HT1080 (cell line): Measurements from ENCODE around the gene TRMT2B. TPM values are rescaled to one million over a fixed set of nuclear protein-coding genes. Genes with fewer than 3 reads are reported as not detected.
"Not testable (repeated sequence)": the region's sequence is repeated elsewhere in the genome, so short reads cannot be mapped to it uniquely, and the experiment has no call there.

Experiments
- DNase-seq: peaks from one replicate; pipeline ENCODE4 v3.0.0-alpha.2; 2015; ENCODE audit warnings: low read depth
- polyA plus RNA-seq, 2 experiments: library from polyadenylated mRNA; depleted of rRNA; stranded (reverse); fragments of >200 nt; gene quantifications; 2 replicates each; pipeline ENCODE4 v1.2.3, GENCODE V29; 2015
- total RNA-seq: library from RNA; depleted of rRNA; stranded (reverse); fragments of >200 nt; shearing (Covaris generic); gene quantifications from 2 replicates; pipeline ENCODE4 v1.2.3, GENCODE V29; 2014; rRNA removed

TRMT2B gene
- total RNA-seq = 20.0 TPM in 2 replicates
- polyA plus RNA-seq (2015; cell fraction: cytosol; rRNA removed) = 16.1 and 18.5 TPM in 2 replicates
- 16.0 and 18.4 TPM in 2 replicates for polyA plus RNA-seq (2015; cell fraction: nucleus; rRNA removed)

GRCh38 chrX:101051549-101052302 is at the start of gene TRMT2B:
TSS of gene TRMT2B (minus strand) at chrX:101052111. CDS start at chrX:101042289, 9,822 bp downstream.
- peak; percentile 79 for DNase-seq

- DNase-seq = peak; percentile 96
Observed at GRCh38 chrX:101097546-101098453, 45.9 kb upstream of the TRMT2B start, which contains the start of gene CENPI. TSS of gene CENPI (plus strand) at chrX:101098204. CDS start at chrX:101101071, 2,867 bp downstream.

GRCh38 chrX:101091817-101092216 is 39.9 kb upstream of the TRMT2B start:
- no peak for DNase-seq

- DNase-seq = no peak
Observed at GRCh38 chrX:101081231-101081630, 29.3 kb upstream of the TRMT2B start.

- no peak for DNase-seq
Observed at GRCh38 chrX:101080326-101081124, 28.6 kb upstream of the TRMT2B start.

- DNase-seq = no peak
Observed at GRCh38 chrX:101079736-101080270, 27.9 kb upstream of the TRMT2B start.

- no peak for DNase-seq
Observed at GRCh38 chrX:101078716-101079598, 27.0 kb upstream of the TRMT2B start, which contains the start of gene TMEM35A. TSS of gene TMEM35A (plus strand) at chrX:101078879. CDS start at chrX:101079003, 124 bp downstream.

- DNase-seq = no peak
Observed at GRCh38 chrX:101071582-101071981, 19.7 kb upstream of the TRMT2B start.

- no peak for DNase-seq
Observed at GRCh38 chrX:101062176-101062575, 10.3 kb upstream of the TRMT2B start.

- peak; percentile 90 for DNase-seq
Observed at GRCh38 chrX:101057093-101057714, 5.3 kb upstream of the TRMT2B start.

- peak; percentile 44 for DNase-seq
Observed at GRCh38 chrX:101056551-101056950, 4.6 kb upstream of the TRMT2B start.

GRCh38 chrX:101051153-101051548 is 760 bp downstream of the TRMT2B start:
- DNase-seq = no peak

GRCh38 chrX:101040197-101040596 is 11.7 kb downstream of the TRMT2B start:
- DNase-seq = no peak

GRCh38 chrX:101037231-101037630 is 14.7 kb downstream of the TRMT2B start:
- no peak for DNase-seq

- no peak for DNase-seq
Observed at GRCh38 chrX:101029665-101030064, 22.2 kb downstream of the TRMT2B start.

GRCh38 chrX:101028562-101028961 is 23.3 kb downstream of the TRMT2B start:
- no peak for DNase-seq

GRCh38 chrX:101025126-101025525 is 26.8 kb downstream of the TRMT2B start:
- no peak for DNase-seq

GRCh38 chrX:101022020-101022419 is 29.9 kb downstream of the TRMT2B start:
- DNase-seq = no peak

GRCh38 chrX:101012031-101012430 is 39.9 kb downstream of the TRMT2B start:
- not testable (repeated sequence) for DNase-seq
